ENCODE results near the gene ARV1.

GRCh38 chr1:231011360-231011759 lies 32.5 kb downstream of the ARV1 start:
- TF ChIP-seq YY1 (IDR thresholded peaks at IDR 0.05; ENCODE audit: extremely low read depth, insufficient replicate concordance, low read depth, low read length) (no peak), CTCF (IDR thresholded peaks at IDR 0.05 in 2 of 3, conservative IDR thresholded peaks at IDR 0.05 in 1 of 3; ENCODE audit: borderline replicate concordance in 1 of 3, insufficient read depth in 1 of 3, low read depth in 2 of 3, low read length in 2 of 3) (no peak), SIN3A (IDR thresholded peaks at IDR 0.05; ENCODE audit: low read depth) (no peak), EZH2 (IDR thresholded peaks at IDR 0.05) (no peak), SRF (IDR thresholded peaks at IDR 0.05; ENCODE audit: low read depth) (no peak), SP1 (IDR thresholded peaks at IDR 0.05; ENCODE audit: low read depth) (no peak), POLR2AphosphoS5 (IDR thresholded peaks at IDR 0.05; ENCODE audit: low read depth, low read length) (no peak), POLR2A (IDR thresholded peaks at IDR 0.05; ENCODE audit: borderline replicate concordance, extremely low read depth, insufficient read depth, insufficient read length) (no peak)

All from HCT116 (cell line).